ENCODE measurements around the gene TOMM20. TPM values are rescaled to one million over a fixed set of nuclear protein-coding genes. Genes with fewer than 3 reads are reported as not detected.

TOMM20 gene
- total RNA-seq, 1 donor: 96.5 TPM

DNA sequence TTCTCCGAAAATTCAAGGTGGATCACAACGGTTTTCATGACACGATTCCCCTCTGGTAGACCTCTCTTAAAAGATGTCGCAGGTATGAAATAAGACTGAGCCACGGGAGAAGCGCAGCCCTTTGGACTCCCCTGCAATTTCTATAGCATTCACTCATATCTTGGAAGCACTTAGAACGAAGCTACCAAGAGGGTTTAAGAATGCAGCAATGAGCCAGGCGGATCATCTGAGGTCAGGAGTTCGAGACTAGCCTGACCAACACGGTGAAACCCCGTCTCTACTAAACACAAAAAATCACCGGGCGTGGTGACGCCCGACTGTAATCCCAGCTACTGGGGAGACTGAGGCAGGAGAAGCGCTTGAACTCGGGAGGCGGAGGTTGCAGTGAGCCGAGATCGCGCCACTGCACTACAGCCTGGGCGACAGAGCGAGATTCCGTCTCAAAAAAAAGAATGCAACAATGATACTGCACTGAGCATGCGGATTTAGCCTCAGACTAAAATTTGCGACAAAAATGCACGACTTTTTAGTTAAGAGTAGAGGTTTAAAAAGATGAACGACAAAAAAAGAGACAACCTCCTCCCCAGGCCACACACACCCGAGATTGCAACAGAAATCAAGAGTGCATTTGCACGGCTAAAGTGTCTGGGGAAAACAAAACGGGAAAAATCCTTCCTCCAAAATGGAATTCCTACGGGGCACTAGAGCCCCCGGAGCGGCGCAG, 743 bp downstream of the TOMM20 start:
- TF ChIP-seq CTCF (IDR thresholded peaks at IDR 0.05; ENCODE audit: insufficient read depth, low read length): no peak
- DNase-seq (ENCODE audit: low read depth): peak; percentile 34
- H3K4me3 ChIP-seq (ENCODE audit: low read depth, low read length): peak overlapping the region; percentile 97

- DNase-seq (ENCODE audit: low read depth): peak; percentile 20
- no peak for TF ChIP-seq CTCF (IDR thresholded peaks at IDR 0.05; ENCODE audit: insufficient read depth, low read length)
- H3K4me3 ChIP-seq (ENCODE audit: low read depth, low read length): peak overlapping the region; percentile 97
Measured at GRCh38 chr1:235127203-235127602, 1.4 kb downstream of the TOMM20 start.

GRCh38 chr1:235124665-235125064, 4.0 kb downstream of the TOMM20 start:
- no peak for DNase-seq (ENCODE audit: low read depth)
- H3K4me3 ChIP-seq (ENCODE audit: low read depth, low read length): no peak overlapping the region
- TF ChIP-seq CTCF (IDR thresholded peaks at IDR 0.05; ENCODE audit: insufficient read depth, low read length): no peak

GRCh38 chr1:235124111-235124510, 4.5 kb downstream of the TOMM20 start:
- no peak for DNase-seq (ENCODE audit: low read depth)
- H3K4me3 ChIP-seq (ENCODE audit: low read depth, low read length): no peak overlapping the region
- no peak for TF ChIP-seq CTCF (IDR thresholded peaks at IDR 0.05; ENCODE audit: insufficient read depth, low read length)

DNA sequence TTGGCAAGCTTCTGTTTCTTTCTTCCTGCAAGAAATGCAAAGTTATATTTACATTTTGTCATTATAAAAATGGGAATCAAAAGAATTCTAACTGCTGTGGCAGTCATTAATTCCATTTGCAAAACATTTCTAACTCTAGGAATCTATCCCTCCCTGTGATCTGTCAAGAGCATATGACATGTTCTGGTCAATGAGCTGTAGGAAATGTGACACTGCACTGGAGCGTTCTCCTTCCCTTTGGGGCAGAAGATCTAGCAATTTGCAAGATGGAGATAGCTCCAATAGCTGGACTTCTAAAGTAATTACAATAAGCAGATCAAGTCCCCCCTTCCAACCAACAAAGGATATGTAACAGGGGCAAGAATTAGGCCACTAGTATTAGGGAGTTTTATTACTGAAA, 6.3 kb downstream of the TOMM20 start:
- no peak for TF ChIP-seq CTCF (IDR thresholded peaks at IDR 0.05; ENCODE audit: insufficient read depth, low read length)
- DNase-seq (ENCODE audit: low read depth): no peak
- H3K4me3 ChIP-seq (ENCODE audit: low read depth, low read length): no peak overlapping the region

DNA sequence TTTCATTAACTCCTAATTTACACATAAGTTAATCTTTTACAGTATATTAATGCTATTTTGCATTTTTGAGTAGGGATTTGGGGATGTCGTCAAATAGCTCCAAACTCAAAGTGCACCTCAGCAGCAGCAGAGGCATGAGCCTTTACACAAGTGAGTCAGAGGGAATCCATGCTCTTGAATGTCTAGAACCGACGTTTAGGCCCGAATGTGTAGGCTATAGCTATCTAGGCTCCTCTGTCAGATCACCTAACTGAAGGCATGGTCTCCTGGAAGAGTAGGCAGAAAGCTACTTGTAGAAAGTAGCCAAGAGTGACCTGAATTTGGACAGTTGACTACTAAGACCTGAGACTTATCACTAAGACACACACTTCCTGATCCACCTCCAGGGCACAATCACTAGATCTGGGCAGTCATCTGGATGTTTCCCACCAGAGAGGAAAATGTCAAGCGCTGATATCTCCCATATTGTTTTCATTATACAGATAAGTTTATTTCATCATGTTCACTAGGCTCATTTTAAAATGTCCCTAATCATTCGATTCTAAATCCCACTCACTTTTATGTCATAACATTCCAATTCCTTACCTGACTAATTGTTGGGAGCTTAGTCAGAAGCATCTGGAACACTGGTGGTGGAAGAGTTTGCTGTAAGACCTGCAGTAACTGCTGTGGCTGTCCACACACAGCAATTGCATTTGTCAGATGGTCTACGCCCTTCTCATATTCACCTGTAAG, 15.3 kb downstream of the TOMM20 start:
- no peak for DNase-seq (ENCODE audit: low read depth)
- no peak overlapping the region for H3K4me3 ChIP-seq (ENCODE audit: low read depth, low read length)
- no peak for TF ChIP-seq CTCF (IDR thresholded peaks at IDR 0.05; ENCODE audit: insufficient read depth, low read length)
